ENCODE measurements around the gene ZNF790.
A peak's percentile ranks its signal among the peaks of the same experiment; 100 is the strongest.

Gene ZNF790

DNA sequence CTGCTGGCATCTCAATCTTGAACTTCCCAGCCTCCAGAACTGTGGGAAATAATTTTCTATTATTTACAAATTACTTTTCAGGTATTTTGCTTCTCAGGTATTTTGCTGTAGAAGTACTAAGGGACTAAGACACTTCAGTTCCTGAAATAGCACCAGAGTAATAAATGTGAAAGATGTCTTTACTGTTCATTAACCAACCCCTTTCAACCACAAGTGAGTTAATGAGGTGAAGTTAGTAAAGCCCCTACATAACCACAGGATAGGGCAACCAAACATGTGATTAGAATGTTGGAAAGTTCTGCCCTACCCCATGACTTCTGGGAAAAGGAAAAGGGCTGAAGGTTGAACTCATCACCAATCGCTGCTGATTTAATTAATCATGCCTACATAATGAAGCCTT, 9.8 kb upstream of the ZNF790 start:
- no peak overlapping the region for H3K4me3 ChIP-seq (ENCODE audit: low read depth, low read length)
- no peak for TF ChIP-seq CTCF (IDR thresholded peaks at IDR 0.05; ENCODE audit: low read depth, low read length, missing control alignments)
- in situ Hi-C loops (cut with HindIII; ENCODE audit: low sequenced_read_pairs), result no loop called here
- no peak for DNase-seq (ENCODE audit: low read depth)

DNA sequence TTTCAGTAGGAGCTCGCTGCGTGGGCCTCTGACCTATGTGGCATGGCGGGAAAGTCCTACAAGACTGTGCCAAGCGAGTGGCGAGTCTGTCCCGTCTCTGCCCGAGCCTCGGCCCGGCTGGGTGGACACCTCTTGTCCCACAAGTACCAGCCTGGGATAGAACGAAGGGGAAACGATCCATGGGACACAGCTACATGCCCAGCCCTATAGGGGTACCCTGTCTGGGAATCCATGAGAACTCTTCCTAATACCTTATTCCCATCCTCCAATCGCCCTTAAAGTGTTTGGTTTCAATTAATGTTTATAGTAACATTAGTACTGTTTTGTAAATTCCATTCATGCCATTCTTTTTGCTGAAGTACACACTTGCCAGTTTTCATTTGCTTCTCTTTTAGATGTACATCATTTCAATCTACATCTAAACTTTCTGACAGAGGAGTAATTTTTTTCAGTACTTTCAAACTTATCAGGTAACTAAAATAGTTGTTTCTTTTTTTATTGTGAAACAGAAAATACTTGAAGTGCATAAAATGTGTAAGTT, 667 bp upstream of the ZNF790 start:
- no peak for DNase-seq (ENCODE audit: low read depth)
- in situ Hi-C loops (cut with HindIII; ENCODE audit: low sequenced_read_pairs), result no loop called here
- peak overlapping the region; percentile 71 for H3K4me3 ChIP-seq (ENCODE audit: low read depth, low read length)
- no peak for TF ChIP-seq CTCF (IDR thresholded peaks at IDR 0.05; ENCODE audit: low read depth, low read length, missing control alignments)

GRCh38 chr19:36837176-36837905, 846 bp downstream of the ZNF790 start:
- peak overlapping the region; percentile 71 for H3K4me3 ChIP-seq (ENCODE audit: low read depth, low read length)
- no peak for TF ChIP-seq CTCF (IDR thresholded peaks at IDR 0.05; ENCODE audit: low read depth, low read length, missing control alignments)
- in situ Hi-C loops (cut with HindIII; ENCODE audit: low sequenced_read_pairs), result no loop called here
- no peak for DNase-seq (ENCODE audit: low read depth)

DNA sequence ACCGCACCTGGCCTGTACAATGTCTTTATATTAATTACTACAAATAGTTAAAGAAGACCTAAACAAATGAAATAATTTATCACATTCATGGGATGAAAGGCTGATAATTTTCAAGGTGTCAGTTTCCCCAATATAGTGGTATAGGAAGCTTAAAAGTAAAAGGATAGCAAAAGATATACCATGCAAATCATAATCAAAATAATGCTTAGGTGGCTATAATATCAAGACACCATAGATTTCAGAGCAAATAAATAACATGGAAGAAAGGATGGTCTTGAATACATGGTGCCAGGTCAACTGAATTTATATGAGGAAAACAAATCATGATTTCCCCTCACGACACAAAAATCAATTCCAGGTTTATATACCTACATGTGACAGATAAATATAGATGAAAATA, 4.8 kb downstream of the ZNF790 start:
- H3K4me3 ChIP-seq (ENCODE audit: low read depth, low read length), result no peak overlapping the region
- in situ Hi-C loops (cut with HindIII; ENCODE audit: low sequenced_read_pairs), result no loop called here
- DNase-seq (ENCODE audit: low read depth), result no peak
- TF ChIP-seq CTCF (IDR thresholded peaks at IDR 0.05; ENCODE audit: low read depth, low read length, missing control alignments), result no peak

DNA sequence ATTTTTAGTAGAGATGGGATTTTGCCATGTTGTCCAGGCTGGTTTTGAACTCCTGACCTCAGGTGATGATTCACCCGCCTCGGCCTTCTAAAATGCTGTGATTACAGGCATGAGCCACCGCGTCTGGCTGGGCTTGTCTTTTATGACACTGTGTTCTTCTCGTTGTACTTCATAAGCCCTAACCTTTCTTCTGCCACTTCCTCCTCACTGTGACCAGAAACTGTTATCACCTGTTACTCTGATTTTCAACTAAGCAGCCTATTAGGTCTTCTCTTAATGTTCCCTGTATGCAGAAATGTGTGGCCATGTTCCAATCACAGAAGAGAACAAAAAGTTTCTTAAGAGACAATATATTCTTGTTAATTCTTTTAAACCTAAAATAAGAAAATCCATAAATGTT, 16.4 kb downstream of the ZNF790 start:
- TF ChIP-seq CTCF (IDR thresholded peaks at IDR 0.05; ENCODE audit: low read depth, low read length, missing control alignments), result no peak
- no peak overlapping the region for H3K4me3 ChIP-seq (ENCODE audit: low read depth, low read length)
- in situ Hi-C loops (cut with HindIII; ENCODE audit: low sequenced_read_pairs), result no loop called here
- DNase-seq (ENCODE audit: low read depth), result no peak

- in situ Hi-C loops (cut with HindIII; ENCODE audit: low sequenced_read_pairs), result no loop called here
- DNase-seq (ENCODE audit: low read depth), result no peak
- TF ChIP-seq CTCF (IDR thresholded peaks at IDR 0.05; ENCODE audit: low read depth, low read length, missing control alignments), result no peak
- H3K4me3 ChIP-seq (ENCODE audit: low read depth, low read length), result no peak overlapping the region
These were observed 19.0 kb downstream of the ZNF790 start for GRCh38 chr19:36819130-36819630.
